HepG2 (cell line): Measurements from ENCODE around the gene RGS6. TPM values are rescaled to one million over a fixed set of nuclear protein-coding genes. Genes with fewer than 3 reads are reported as not detected.

Experiments used
- ATAC-seq: fragments of 200-7000 bp; cut with Tn5 transposase; 3 replicates; pipeline ENCODE4 v1.9.1; 2020; ENCODE audit warnings: mild to moderate bottlenecking, moderate library complexity
- BruUV-seq: library from RNA; stranded (reverse); fragments of 400-500 nt; replicated peaks from 2 replicates; lab custom pipeline; 2021; lab: Mats Ljungman, UMichigan
- CTCF ChIA-PET: fragments of 300-600 bp; formaldehyde crosslinking; extraction: SDS; loops from one replicate; lab custom pipeline; 2021; ENCODE audit warnings: low total read pairs, inconsistent platforms, low intra/inter-chr PET ratio; lab: Yijun Ruan, JAX
- POLR2A ChIA-PET: fragments of 350-600 bp; sonication (Branson Sonifier 250); formaldehyde crosslinking; loops from one replicate; lab custom pipeline; 2020; ENCODE audit warnings: antibody characterized with exemption, inconsistent platforms; lab: Yijun Ruan, JAX
- DNase-seq: peaks from one replicate; pipeline ENCODE4 v3.0.0-alpha.2; 2015; ENCODE audit warnings: low spot score
- FAIRE-seq: peaks from 3 replicates; lab custom pipeline; 2011; peaks lifted over from hg19 to GRCh38; lab: Jason Lieb, UNC
- H2AFZ ChIP-seq: one replicate; pipeline ENCODE4 v1.6.1; 2011; ENCODE audit warnings: low read length, inconsistent platforms
- H3K27ac ChIP-seq: fragments of 300-600 bp; 3 replicates; pipeline ENCODE4 v1.8.0; 2011; ENCODE audit warnings: mixed run types, mild to moderate bottlenecking, mixed read lengths, low read length, inconsistent platforms; ENCODE audit not compliant: insufficient read depth; ENCODE audit errors: extremely low read length
- H3K27me3 ChIP-seq, 2 experiments: fragments of 200-600 bp in 1 of 2; 2 replicates in 1 of 2; 3 replicates in 1 of 2; pipeline versions ENCODE4 v1.6.0 to v1.8.0; 2011; ENCODE audit warnings: low read length in 2 of 2, mild to moderate bottlenecking in 2 of 2, moderate library complexity in 2 of 2, inconsistent platforms in 1 of 2; ENCODE audit not compliant: insufficient read depth in 2 of 2, control insufficient read depth in 1 of 2
- H3K36me3 ChIP-seq, 2 experiments: fragments of 200-600 bp in 1 of 2; replicated peaks in 1 of 2; 2 replicates in 1 of 2; 3 replicates in 1 of 2; pipeline versions ENCODE4 v1.5.1 to v1.8.0; 2011; ENCODE audit warnings: low read length in 2 of 2, inconsistent platforms in 1 of 2; ENCODE audit not compliant: insufficient read depth in 2 of 2, control insufficient read depth in 1 of 2
- H3K4me1 ChIP-seq: 2 replicates; pipeline ENCODE4 v1.5.1; 2012; ENCODE audit warnings: low read length, inconsistent platforms; ENCODE audit not compliant: insufficient read depth
- H3K4me2 ChIP-seq: 2 replicates; pipeline ENCODE4 v1.6.0; 2011; ENCODE audit warnings: low read depth, low read length, inconsistent platforms
- H3K4me3 ChIP-seq, 3 experiments: fragments of 200-600 bp in 1 of 3; sonication (generic), shearing (Covaris generic) in 1 of 3; replicated peaks in 1 of 3; 2 replicates each; pipeline ENCODE4 v1.5.1; 2011 to 2016; ENCODE audit warnings: low read length in 3 of 3, inconsistent platforms in 2 of 3, low read depth in 2 of 3, mild to moderate bottlenecking in 2 of 3, control low read depth in 1 of 3, mixed read lengths in 1 of 3; ENCODE audit not compliant: insufficient read depth in 1 of 3
- H3K79me2 ChIP-seq: one replicate; pipeline ENCODE4 v1.6.1; 2011; ENCODE audit warnings: low read length, inconsistent platforms; ENCODE audit not compliant: insufficient read depth
- H3K9ac ChIP-seq: 2 replicates; pipeline ENCODE4 v1.6.0; 2011; ENCODE audit warnings: mild to moderate bottlenecking, low read depth, low read length, inconsistent platforms; ENCODE audit not compliant: insufficient read depth
- H3K9me3 ChIP-seq: 2 replicates; pipeline ENCODE4 v1.5.1; 2012; ENCODE audit warnings: mild to moderate bottlenecking, low read length
- H4K20me1 ChIP-seq: 2 replicates; pipeline ENCODE4 v1.6.0; 2011; ENCODE audit warnings: inconsistent platforms, mild to moderate bottlenecking, low read length, moderate library complexity; ENCODE audit not compliant: insufficient read depth
- BRCA1 ChIP-seq: sonication (generic); formaldehyde crosslinking; IDR thresholded peaks from 2 replicates; pipeline ENCODE4 v1.4.0; 2020; ENCODE audit warnings: missing genetic modification reagents
- HDAC6 ChIP-seq: fragments of 200-600 bp; sonication (generic); IDR thresholded peaks from 2 replicates; pipeline ENCODE4 v1.7.0; 2017; ENCODE audit warnings: mild to moderate bottlenecking, antibody characterized with exemption, low read length, low read depth
- NONO ChIP-seq, 2 experiments: fragments of 450-650 bp in 1 of 2; sonication (generic) in 1 of 2; formaldehyde crosslinking in 1 of 2; IDR thresholded peaks in 1 of 2; conservative IDR thresholded peaks in 1 of 2; 2 replicates each; pipeline versions ENCODE4 v1.6.1 to v1.8.0; 2017 to 2022; ENCODE audit warnings: mild to moderate bottlenecking in 1 of 2, missing genetic modification reagents in 1 of 2, moderate library complexity in 1 of 2
- NRL ChIP-seq: sonication (generic); formaldehyde crosslinking; IDR thresholded peaks from 2 replicates; pipeline ENCODE4 v1.5.0; 2020; ENCODE audit warnings: missing genetic modification reagents, mild to moderate bottlenecking, moderate library complexity, borderline replicate concordance
- SAP130 ChIP-seq: IDR thresholded peaks from 2 replicates; pipeline ENCODE4 v1.6.1; 2016; ENCODE audit warnings: low read depth
- SMC3 ChIP-seq: IDR thresholded peaks from 2 replicates; pipeline ENCODE4 v1.6.1; 2011; ENCODE audit warnings: low read length, improper control_type of control experiment
- SOX5 ChIP-seq: IDR thresholded peaks from 2 replicates; pipeline ENCODE4 v1.6.1; 2016; ENCODE audit warnings: borderline replicate concordance
- ZBTB44 ChIP-seq: sonication (generic); formaldehyde crosslinking; IDR thresholded peaks from 2 replicates; pipeline ENCODE4 v1.4.0; 2020; ENCODE audit warnings: missing genetic modification reagents
- ZNF460 ChIP-seq: sonication (generic); formaldehyde crosslinking; IDR thresholded peaks from 2 replicates; pipeline ENCODE4 v1.5.1; 2020; ENCODE audit warnings: missing genetic modification reagents, mild to moderate bottlenecking, borderline replicate concordance
- ZNF546 ChIP-seq: sonication (generic); formaldehyde crosslinking; conservative IDR thresholded peaks from 2 replicates; pipeline ENCODE4 v1.8.1; 2023; ENCODE audit warnings: mild to moderate bottlenecking, missing genetic modification reagents
- ZNF777 ChIP-seq: sonication (generic); formaldehyde crosslinking; IDR thresholded peaks from 2 replicates; pipeline ENCODE4 v1.4.0; 2020; ENCODE audit warnings: missing genetic modification reagents
- WGBS: methylation state at CpG from one replicate; pipeline ENCODE4 v1.1.6; 2017; ENCODE audit warnings: low lambda C conversion rate; 5-methylcytosine and 5-hydroxymethylcytosine counted together
- in situ Hi-C: cut with HindIII; loops from 2 replicates; pipeline ENCODE4 v1.10.0; 2017; ENCODE audit warnings: low pct_unique_long_range_greater_than_20kb; ENCODE audit not compliant: extremely low pct_ligation_motif_present
- intact Hi-C: fragments of 100-400 bp; cut with micrococcal nuclease; formaldehyde crosslinking; loops from one replicate; pipeline ENCODE4 v1.10.0; 2022; ENCODE audit not compliant: unreplicated experiment
- polyA plus RNA-seq, 8 experiments: library from polyadenylated mRNA; depleted of rRNA in 3 of 8; stranded (reverse) in 7 of 8; unstranded in 1 of 8; fragments of >200 nt; fragmentation: Illumina TruSeq in 4 of 8; extraction: Trizol in 4 of 8; gene quantifications; 2 replicates each; pipeline versions ENCODE4 v1.2.1 to v1.2.3, GENCODE V29; 2011 to 2016; ENCODE audit warnings: low read depth in 4 of 8, missing spikeins in 1 of 8, mixed read lengths in 1 of 8; ENCODE audit not compliant: insufficient read depth in 1 of 8
- total RNA-seq, 5 experiments: library from RNA; depleted of rRNA; stranded (reverse); fragments of >200 nt; fragmentation: Illumina TruSeq; extraction: Trizol; gene quantifications; 2 replicates each; pipeline ENCODE4 v1.2.3, GENCODE V29; 2016; ENCODE audit warnings: low read depth in 1 of 5
- TF ChIP-seq, protein P1 (sequence below): sonication (generic); formaldehyde crosslinking; conservative IDR thresholded peaks from 2 replicates; pipeline ENCODE4 v1.4.0; 2020; ENCODE audit warnings: missing genetic modification reagents
- TF ChIP-seq, protein P2 (sequence below): sonication (generic); formaldehyde crosslinking; IDR thresholded peaks from 2 replicates; pipeline ENCODE4 v1.5.0; 2020; ENCODE audit warnings: mild to moderate bottlenecking, missing genetic modification reagents
- TF ChIP-seq, protein P3 (sequence below): IDR thresholded peaks from 2 replicates; pipeline ENCODE4 v1.6.1; 2016; ENCODE audit warnings: low read depth, borderline replicate concordance
- TF ChIP-seq, protein P4 (sequence below): sonication (generic); formaldehyde crosslinking; IDR thresholded peaks from 2 replicates; pipeline ENCODE4 v1.5.0; 2020; ENCODE audit warnings: missing genetic modification reagents, mild to moderate bottlenecking, borderline replicate concordance

The RGS6 gene
- total and polyA plus RNA-seq, 2 of the 13 experiments (the other 11 are each of a cell fraction or from before 2014, with no cell fraction given): not detected

DNA sequence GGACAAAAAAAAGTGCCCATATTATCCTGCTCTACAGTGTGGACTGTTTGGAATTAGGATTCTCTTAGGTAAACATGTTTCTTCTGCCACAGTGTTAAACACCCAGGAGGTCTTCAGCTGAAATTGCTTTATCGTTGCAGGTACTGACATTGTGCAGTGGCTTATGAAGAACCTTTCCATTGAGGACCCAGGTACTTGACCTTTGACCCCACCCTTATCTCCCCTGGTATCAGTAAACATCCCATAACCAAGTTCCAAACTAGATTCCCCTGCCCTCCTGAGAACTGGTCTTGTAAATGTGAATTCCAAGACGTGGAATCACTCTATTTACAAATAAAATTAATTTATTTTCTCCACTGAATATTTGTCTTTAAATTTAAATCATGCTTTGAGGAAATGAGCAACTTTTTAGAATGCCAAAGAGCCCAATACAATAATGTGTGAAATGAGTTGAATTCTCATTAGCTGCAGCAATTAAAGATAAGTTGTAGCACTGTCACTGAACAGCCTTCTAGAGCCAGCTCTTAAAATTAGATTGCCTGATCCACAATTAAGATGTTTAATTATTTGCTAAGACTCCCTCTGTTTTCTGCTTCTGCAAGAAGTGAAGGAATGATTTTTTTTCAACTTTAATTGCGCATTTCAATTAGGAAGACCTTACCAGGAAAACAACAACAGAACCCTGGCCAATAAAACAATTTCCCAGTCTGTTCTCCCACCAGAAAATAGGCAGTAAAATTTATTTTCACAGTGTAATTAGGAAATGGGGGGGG, 522.3 kb downstream of the RGS6 start:
- no peak for DNase-seq
- POLR2A ChIA-PET: no interaction called here
- FAIRE-seq: no peak
- TF ChIP-seq, protein P1, sequence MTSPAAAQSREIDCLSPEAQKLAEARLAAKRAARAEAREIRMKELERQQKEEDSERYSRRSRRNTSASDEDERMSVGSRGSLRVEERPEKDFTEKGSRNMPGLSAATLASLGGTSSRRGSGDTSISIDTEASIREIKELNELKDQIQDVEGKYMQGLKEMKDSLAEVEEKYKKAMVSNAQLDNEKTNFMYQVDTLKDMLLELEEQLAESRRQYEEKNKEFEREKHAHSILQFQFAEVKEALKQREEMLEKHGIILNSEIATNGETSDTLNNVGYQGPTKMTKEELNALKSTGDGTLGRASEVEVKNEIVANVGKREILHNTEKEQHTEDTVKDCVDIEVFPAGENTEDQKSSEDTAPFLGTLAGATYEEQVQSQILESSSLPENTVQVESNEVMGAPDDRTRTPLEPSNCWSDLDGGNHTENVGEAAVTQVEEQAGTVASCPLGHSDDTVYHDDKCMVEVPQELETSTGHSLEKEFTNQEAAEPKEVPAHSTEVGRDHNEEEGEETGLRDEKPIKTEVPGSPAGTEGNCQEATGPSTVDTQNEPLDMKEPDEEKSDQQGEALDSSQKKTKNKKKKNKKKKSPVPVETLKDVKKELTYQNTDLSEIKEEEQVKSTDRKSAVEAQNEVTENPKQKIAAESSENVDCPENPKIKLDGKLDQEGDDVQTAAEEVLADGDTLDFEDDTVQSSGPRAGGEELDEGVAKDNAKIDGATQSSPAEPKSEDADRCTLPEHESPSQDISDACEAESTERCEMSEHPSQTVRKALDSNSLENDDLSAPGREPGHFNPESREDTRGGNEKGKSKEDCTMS: no peak
- TF ChIP-seq NONO (IDR thresholded peaks at IDR 0.05) (no peak), NONO (CRISPR knock-in tag; conservative IDR thresholded peaks at IDR 0.05) (no peak), ZNF546 (CRISPR knock-in tag) (no peak), ZBTB44 (CRISPR knock-in tag) (no peak), ZNF460 (no peak), SAP130 (CRISPR knock-in tag) (no peak), SOX5 (CRISPR knock-in tag) (no peak), NRL (CRISPR knock-in tag) (no peak), SMC3 (no peak), ZNF777 (CRISPR knock-in tag) (no peak), HDAC6 (no peak), BRCA1 (CRISPR knock-in tag) (no peak)
- TF ChIP-seq, protein P2, sequence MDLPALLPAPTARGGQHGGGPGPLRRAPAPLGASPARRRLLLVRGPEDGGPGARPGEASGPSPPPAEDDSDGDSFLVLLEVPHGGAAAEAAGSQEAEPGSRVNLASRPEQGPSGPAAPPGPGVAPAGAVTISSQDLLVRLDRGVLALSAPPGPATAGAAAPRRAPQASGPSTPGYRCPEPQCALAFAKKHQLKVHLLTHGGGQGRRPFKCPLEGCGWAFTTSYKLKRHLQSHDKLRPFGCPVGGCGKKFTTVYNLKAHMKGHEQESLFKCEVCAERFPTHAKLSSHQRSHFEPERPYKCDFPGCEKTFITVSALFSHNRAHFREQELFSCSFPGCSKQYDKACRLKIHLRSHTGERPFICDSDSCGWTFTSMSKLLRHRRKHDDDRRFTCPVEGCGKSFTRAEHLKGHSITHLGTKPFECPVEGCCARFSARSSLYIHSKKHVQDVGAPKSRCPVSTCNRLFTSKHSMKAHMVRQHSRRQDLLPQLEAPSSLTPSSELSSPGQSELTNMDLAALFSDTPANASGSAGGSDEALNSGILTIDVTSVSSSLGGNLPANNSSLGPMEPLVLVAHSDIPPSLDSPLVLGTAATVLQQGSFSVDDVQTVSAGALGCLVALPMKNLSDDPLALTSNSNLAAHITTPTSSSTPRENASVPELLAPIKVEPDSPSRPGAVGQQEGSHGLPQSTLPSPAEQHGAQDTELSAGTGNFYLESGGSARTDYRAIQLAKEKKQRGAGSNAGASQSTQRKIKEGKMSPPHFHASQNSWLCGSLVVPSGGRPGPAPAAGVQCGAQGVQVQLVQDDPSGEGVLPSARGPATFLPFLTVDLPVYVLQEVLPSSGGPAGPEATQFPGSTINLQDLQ: no peak
- TF ChIP-seq, protein P3, sequence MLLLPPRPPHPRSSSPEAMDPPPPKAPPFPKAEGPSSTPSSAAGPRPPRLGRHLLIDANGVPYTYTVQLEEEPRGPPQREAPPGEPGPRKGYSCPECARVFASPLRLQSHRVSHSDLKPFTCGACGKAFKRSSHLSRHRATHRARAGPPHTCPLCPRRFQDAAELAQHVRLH (CRISPR knock-in tag): no peak
- TF ChIP-seq, protein P4, sequence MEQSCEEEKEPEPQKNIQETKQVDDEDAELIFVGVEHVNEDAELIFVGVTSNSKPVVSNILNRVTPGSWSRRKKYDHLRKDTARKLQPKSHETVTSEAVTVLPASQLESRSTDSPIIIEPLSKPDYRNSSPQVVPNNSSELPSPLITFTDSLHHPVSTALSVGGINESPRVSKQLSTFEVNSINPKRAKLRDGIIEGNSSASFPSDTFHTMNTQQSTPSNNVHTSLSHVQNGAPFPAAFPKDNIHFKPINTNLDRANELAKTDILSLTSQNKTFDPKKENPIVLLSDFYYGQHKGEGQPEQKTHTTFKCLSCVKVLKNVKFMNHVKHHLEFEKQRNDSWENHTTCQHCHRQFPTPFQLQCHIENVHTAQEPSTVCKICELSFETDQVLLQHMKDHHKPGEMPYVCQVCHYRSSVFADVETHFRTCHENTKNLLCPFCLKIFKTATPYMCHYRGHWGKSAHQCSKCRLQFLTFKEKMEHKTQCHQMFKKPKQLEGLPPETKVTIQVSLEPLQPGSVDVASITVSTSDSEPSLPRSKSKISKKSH: no peak

More for the DNA sequence above, 522.3 kb downstream of the RGS6 start:
- WGBS: 34% methylated on average over 3 of the region's 3 CpGs
- ATAC-seq: no peak
- no peaks in the 10 kb centered on the region for H3K79me2 ChIP-seq
- H4K20me1 ChIP-seq: no peaks in the 10 kb centered on the region
- intact Hi-C loops: no loop called here
- no peak overlapping the region for H3K27ac ChIP-seq
- in situ Hi-C loops: no loop called here
- H3K9me3 ChIP-seq: no peaks in the 10 kb centered on the region
- no peaks in the 10 kb centered on the region for H3K4me1 ChIP-seq
- H2AFZ ChIP-seq: no peak overlapping the region
- H3K9ac ChIP-seq: no peak overlapping the region
- H3K36me3 ChIP-seq: no peaks in the 10 kb centered on the region
- CTCF ChIA-PET: no interaction called here
- no peak overlapping the region for H3K4me2 ChIP-seq
- no peaks in the 10 kb centered on the region; a peak in 1 of 5 replicates for H3K27me3 ChIP-seq
- H3K4me3 ChIP-seq: no peak overlapping the region
- BruUV-seq: no TSS peak
